Measurements from ENCODE around the gene PAPSS1.

The PAPSS1 gene

DNA sequence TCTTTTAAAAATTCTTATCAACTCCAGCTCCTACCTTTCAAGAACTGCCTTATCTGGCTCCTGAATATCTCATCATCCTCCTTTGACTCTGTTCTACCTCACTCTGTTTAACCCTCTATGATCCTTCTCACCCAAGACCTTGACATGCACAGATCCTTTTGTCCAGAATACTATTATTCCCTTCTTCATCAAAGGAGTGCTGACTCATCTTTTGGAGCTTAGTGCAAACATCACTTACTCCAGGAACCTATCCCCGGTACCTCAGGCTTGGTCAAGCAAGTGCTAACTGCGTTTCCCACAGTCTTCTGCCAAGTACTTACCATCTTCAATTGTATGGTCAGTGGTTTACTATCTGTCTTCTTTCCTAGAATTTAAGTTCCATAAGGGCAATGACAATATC, 96.0 kb downstream of the PAPSS1 start:
- no peak for DNase-seq (ENCODE audit: low read depth, low spot score)
- H3K4me3 ChIP-seq (ENCODE audit: low read depth, low read length) = no peak overlapping the region
- in situ Hi-C loops (cut with HindIII; ENCODE audit: low sequenced_read_pairs) = no loop called here
- TF ChIP-seq, protein P1, sequence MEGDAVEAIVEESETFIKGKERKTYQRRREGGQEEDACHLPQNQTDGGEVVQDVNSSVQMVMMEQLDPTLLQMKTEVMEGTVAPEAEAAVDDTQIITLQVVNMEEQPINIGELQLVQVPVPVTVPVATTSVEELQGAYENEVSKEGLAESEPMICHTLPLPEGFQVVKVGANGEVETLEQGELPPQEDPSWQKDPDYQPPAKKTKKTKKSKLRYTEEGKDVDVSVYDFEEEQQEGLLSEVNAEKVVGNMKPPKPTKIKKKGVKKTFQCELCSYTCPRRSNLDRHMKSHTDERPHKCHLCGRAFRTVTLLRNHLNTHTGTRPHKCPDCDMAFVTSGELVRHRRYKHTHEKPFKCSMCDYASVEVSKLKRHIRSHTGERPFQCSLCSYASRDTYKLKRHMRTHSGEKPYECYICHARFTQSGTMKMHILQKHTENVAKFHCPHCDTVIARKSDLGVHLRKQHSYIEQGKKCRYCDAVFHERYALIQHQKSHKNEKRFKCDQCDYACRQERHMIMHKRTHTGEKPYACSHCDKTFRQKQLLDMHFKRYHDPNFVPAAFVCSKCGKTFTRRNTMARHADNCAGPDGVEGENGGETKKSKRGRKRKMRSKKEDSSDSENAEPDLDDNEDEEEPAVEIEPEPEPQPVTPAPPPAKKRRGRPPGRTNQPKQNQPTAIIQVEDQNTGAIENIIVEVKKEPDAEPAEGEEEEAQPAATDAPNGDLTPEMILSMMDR (IDR thresholded peaks at IDR 0.05; ENCODE audit: low read depth, low read length) = no peak

GRCh38 chr4:107622006-107622405, 98.0 kb downstream of the PAPSS1 start:
- H3K4me3 ChIP-seq (ENCODE audit: low read depth, low read length) = no peak overlapping the region
- no peak for DNase-seq (ENCODE audit: low read depth, low spot score)
- TF ChIP-seq, protein P1 (IDR thresholded peaks at IDR 0.05; ENCODE audit: low read depth, low read length) = no peak
- in situ Hi-C loops (cut with HindIII; ENCODE audit: low sequenced_read_pairs) = no loop called here

DNA sequence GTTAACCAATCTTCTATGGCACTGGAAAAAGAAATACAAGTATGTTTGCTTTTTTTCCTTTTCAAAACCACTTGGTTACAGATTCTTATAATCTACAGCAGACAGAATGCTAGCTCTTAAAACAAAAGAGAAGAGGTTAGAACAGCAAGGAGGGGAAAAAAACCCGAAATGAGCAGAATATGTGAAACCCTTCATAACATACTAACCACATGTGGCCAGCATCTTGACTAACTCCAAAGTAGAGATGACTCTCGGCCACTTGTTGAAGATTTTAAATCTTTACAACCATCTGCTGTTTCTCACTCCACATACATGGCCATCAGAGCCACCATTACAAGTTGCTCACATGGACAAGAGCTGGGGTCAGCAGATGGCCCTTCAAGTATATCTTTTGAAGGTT, 100.3 kb downstream of the PAPSS1 start:
- no peak overlapping the region for H3K4me3 ChIP-seq (ENCODE audit: low read depth, low read length)
- no peak for DNase-seq (ENCODE audit: low read depth, low spot score)
- TF ChIP-seq, protein P1 (IDR thresholded peaks at IDR 0.05; ENCODE audit: low read depth, low read length) = no peak
- in situ Hi-C loops (cut with HindIII; ENCODE audit: low sequenced_read_pairs) = no loop called here

- no peak overlapping the region for H3K4me3 ChIP-seq (ENCODE audit: low read depth, low read length)
- TF ChIP-seq, protein P1 (IDR thresholded peaks at IDR 0.05; ENCODE audit: low read depth, low read length) = no peak
- peak; percentile 85 for DNase-seq (ENCODE audit: low read depth, low spot score)
- in situ Hi-C loops (cut with HindIII; ENCODE audit: low sequenced_read_pairs) = no loop called here
Measured at GRCh38 chr4:107619066-107619465, 101.0 kb downstream of the PAPSS1 start.

DNA sequence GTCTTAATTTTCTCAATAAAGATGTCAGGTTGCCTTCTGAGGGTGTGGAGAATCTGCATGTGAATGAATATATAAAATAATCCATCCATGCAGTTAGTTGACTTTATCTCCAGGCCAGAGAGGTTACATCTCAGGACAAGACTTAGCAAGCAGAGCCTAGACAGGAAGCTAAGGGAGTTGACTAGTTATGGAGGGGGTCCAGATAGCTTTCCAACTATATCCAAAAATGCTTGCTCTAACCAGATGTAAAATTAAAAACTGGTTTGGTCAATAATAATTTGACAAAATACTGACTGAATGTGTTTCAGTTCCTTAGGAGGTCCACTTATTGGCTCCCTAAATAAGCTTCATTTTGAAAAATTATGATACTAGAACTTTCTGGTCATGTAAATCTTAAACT, 101.4 kb downstream of the PAPSS1 start:
- TF ChIP-seq, protein P1 (IDR thresholded peaks at IDR 0.05; ENCODE audit: low read depth, low read length) = no peak
- peak; percentile 13 for DNase-seq (ENCODE audit: low read depth, low spot score)
- no peak overlapping the region for H3K4me3 ChIP-seq (ENCODE audit: low read depth, low read length)
- in situ Hi-C loops (cut with HindIII; ENCODE audit: low sequenced_read_pairs) = no loop called here

DNA sequence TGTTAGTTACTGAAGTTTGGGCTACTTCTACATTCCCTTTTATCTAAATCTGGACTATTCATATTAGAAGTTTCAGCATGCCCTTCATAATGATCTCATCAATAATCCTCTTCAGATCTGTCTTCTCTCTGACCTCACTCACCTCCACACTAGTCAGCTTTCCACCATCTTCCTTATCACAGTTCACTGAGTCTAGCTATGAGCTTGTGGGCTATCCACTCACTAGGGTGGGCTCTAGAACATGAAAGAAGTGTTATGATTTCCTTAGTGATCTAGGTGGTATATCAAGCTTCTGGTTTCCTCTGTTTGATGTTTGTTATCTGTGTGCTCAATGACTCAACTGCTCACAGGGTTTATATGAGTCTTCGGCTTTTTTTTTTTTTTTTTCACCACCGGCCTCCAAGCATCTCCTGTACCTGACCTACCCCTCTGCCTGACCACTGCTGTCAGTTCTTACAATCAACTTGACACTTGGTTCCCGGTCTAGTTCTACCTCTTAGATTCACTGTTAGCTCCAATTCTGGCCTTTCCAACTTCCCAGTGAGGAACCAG, 103.1 kb downstream of the PAPSS1 start:
- TF ChIP-seq, protein P1 (IDR thresholded peaks at IDR 0.05; ENCODE audit: low read depth, low read length) = no peak
- H3K4me3 ChIP-seq (ENCODE audit: low read depth, low read length) = no peak overlapping the region
- in situ Hi-C loops (cut with HindIII; ENCODE audit: low sequenced_read_pairs) = no loop called here
- no peak for DNase-seq (ENCODE audit: low read depth, low spot score)

GRCh38 chr4:107615809-107616208, 104.2 kb downstream of the PAPSS1 start:
- TF ChIP-seq, protein P1 (IDR thresholded peaks at IDR 0.05; ENCODE audit: low read depth, low read length) = no peak
- H3K4me3 ChIP-seq (ENCODE audit: low read depth, low read length) = no peak overlapping the region
- no peak for DNase-seq (ENCODE audit: low read depth, low spot score)
- in situ Hi-C loops (cut with HindIII; ENCODE audit: low sequenced_read_pairs) = no loop called here

Measured in astrocyte of the spinal cord (primary cell).